GM15510 (cell line): ENCODE results near the gene FAAP20.

Experiments
- POLR2A ChIP-seq: IDR thresholded peaks from 3 replicates; pipeline ENCODE4 v1.6.1; 2011; ENCODE audit warnings: borderline replicate concordance; ENCODE audit not compliant: insufficient read length; ENCODE audit errors: extremely low read depth

FAAP20 gene

GRCh38 chr1:2233997-2234761 is 39.6 kb upstream of the FAAP20 start:
- no peak for TF ChIP-seq POLR2A

- no peak for TF ChIP-seq POLR2A
Observed at GRCh38 chr1:2233468-2233867, 38.9 kb upstream of the FAAP20 start.

- no peak for TF ChIP-seq POLR2A
Observed at GRCh38 chr1:2232916-2233438, 38.4 kb upstream of the FAAP20 start.

GRCh38 chr1:2232255-2232915 is 37.8 kb upstream of the FAAP20 start:
- no peak for TF ChIP-seq POLR2A

- no peak for TF ChIP-seq POLR2A
Observed at GRCh38 chr1:2231532-2232254, 37.1 kb upstream of the FAAP20 start.

- TF ChIP-seq POLR2A, result no peak
Observed at GRCh38 chr1:2230781-2231531, 36.4 kb upstream of the FAAP20 start.

- TF ChIP-seq POLR2A, result no peak
Observed at GRCh38 chr1:2229911-2230731, 35.5 kb upstream of the FAAP20 start.

- TF ChIP-seq POLR2A, result no peak
Observed at GRCh38 chr1:2229037-2229864, 34.7 kb upstream of the FAAP20 start.

- TF ChIP-seq POLR2A, result no peak
Observed at GRCh38 chr1:2228694-2229036, 34.1 kb upstream of the FAAP20 start.

- TF ChIP-seq POLR2A, result no peak
Observed at GRCh38 chr1:2228157-2228594, 33.6 kb upstream of the FAAP20 start, which contains the start of gene SKI. Gene SKI, plus strand, starts transcription at chr1:2228319. Its CDS starts 448 bp downstream, at chr1:2228767.

GRCh38 chr1:2227346-2228156 is 33.0 kb upstream of the FAAP20 start:
- peak; percentile 87 for TF ChIP-seq POLR2A

GRCh38 chr1:2226525-2227345 is 32.2 kb upstream of the FAAP20 start:
- no peak for TF ChIP-seq POLR2A
